ENCODE data around the gene ZEB2. TPM values are rescaled to one million over a fixed set of nuclear protein-coding genes. Genes with fewer than 3 reads are reported as not detected.

The ZEB2 gene
- total RNA-seq, 3 donors from 2014 or later = 53.7 to 225 (median 83.2) TPM

- Histone ChIP-seq H3K27ac (peak overlapping the region in 1 of 2 donors; percentile 8), H3K4me1 (no peaks in the 10 kb centered on the region), H3K27me3 (no peaks in the 10 kb centered on the region), H3K36me3 (no peaks in the 10 kb centered on the region), H3K4me3 (no peak overlapping the region), H3K9me3 (no peaks in the 10 kb centered on the region)
- no peak for DNase-seq (ENCODE audit: low spot score in 2 of 2)
- TF ChIP-seq POLR2A (IDR thresholded peaks at IDR 0.05) (no peak), POLR2AphosphoS5 (IDR thresholded peaks at IDR 0.05) (no peak), CTCF (IDR thresholded peaks at IDR 0.05) (no peak)
- intact Hi-C loops (cut with DNase I; ENCODE audit: low total_unique reads) = no loop called here
Observed at GRCh38 chr2:144479659-144480058, 40.3 kb downstream of the ZEB2 start.

- H3K27ac ChIP-seq = peak overlapping the region in 1 of 2 donors; percentile 48
- DNase-seq (ENCODE audit: low spot score in 2 of 2) = no peak
- TF ChIP-seq POLR2AphosphoS5 (IDR thresholded peaks at IDR 0.05) = no peak
- TF ChIP-seq POLR2A (IDR thresholded peaks at IDR 0.05) = no peak
- no peak for TF ChIP-seq CTCF (IDR thresholded peaks at IDR 0.05)
- no peaks in the 10 kb centered on the region for H3K36me3 ChIP-seq
- intact Hi-C loops (cut with DNase I; ENCODE audit: low total_unique reads) = no loop called here
- H3K4me3 ChIP-seq = no peak overlapping the region
- H3K4me1 ChIP-seq = no peaks in the 10 kb centered on the region
- no peaks in the 10 kb centered on the region for H3K9me3 ChIP-seq
- H3K27me3 ChIP-seq = no peaks in the 10 kb centered on the region
Observed at GRCh38 chr2:144479138-144479537, 40.8 kb downstream of the ZEB2 start.

GRCh38 chr2:144477957-144478311, 42.0 kb downstream of the ZEB2 start:
- no peak overlapping the region for H3K4me3 ChIP-seq
- TF ChIP-seq POLR2AphosphoS5 (IDR thresholded peaks at IDR 0.05) = no peak
- TF ChIP-seq POLR2A (IDR thresholded peaks at IDR 0.05) = no peak
- TF ChIP-seq CTCF (IDR thresholded peaks at IDR 0.05) = no peak
- DNase-seq (ENCODE audit: low spot score in 2 of 2) = no peak
- no peaks in the 10 kb centered on the region for H3K4me1 ChIP-seq
- no peaks in the 10 kb centered on the region for H3K36me3 ChIP-seq
- no peak overlapping the region for H3K27ac ChIP-seq
- no peaks in the 10 kb centered on the region for H3K27me3 ChIP-seq
- intact Hi-C loops (cut with DNase I; ENCODE audit: low total_unique reads) = no loop called here
- no peaks in the 10 kb centered on the region for H3K9me3 ChIP-seq

GRCh38 chr2:144477281-144477956, 42.5 kb downstream of the ZEB2 start:
- Histone ChIP-seq H3K27ac (no peak overlapping the region), H3K4me1 (no peaks in the 10 kb centered on the region), H3K4me3 (no peak overlapping the region), H3K27me3 (no peaks in the 10 kb centered on the region), H3K9me3 (no peaks in the 10 kb centered on the region), H3K36me3 (no peaks in the 10 kb centered on the region)
- intact Hi-C loops (cut with DNase I; ENCODE audit: low total_unique reads) = no loop called here
- DNase-seq (ENCODE audit: low spot score in 2 of 2) = no peak
- TF ChIP-seq POLR2A (IDR thresholded peaks at IDR 0.05) (no peak), CTCF (IDR thresholded peaks at IDR 0.05) (no peak)

GRCh38 chr2:144476682-144477081, 43.2 kb downstream of the ZEB2 start:
- TF ChIP-seq POLR2A (IDR thresholded peaks at IDR 0.05) (no peak), CTCF (IDR thresholded peaks at IDR 0.05) (no peak), POLR2AphosphoS5 (IDR thresholded peaks at IDR 0.05) (no peak)
- H3K36me3 ChIP-seq = no peaks in the 10 kb centered on the region
- DNase-seq (ENCODE audit: low spot score in 2 of 2) = no peak
- no peak overlapping the region for H3K4me3 ChIP-seq
- H3K9me3 ChIP-seq = no peaks in the 10 kb centered on the region
- H3K4me1 ChIP-seq = no peaks in the 10 kb centered on the region
- H3K27ac ChIP-seq = no peak overlapping the region
- H3K27me3 ChIP-seq = no peaks in the 10 kb centered on the region
- intact Hi-C loops (cut with DNase I; ENCODE audit: low total_unique reads) = no loop called here

All from breast epithelium (tissue), 4 donors.